GM18511 (cell line): ENCODE data around the gene TBC1D14.

Source experiments
- ATAC-seq: cut with Tn5 transposase; IDR thresholded peaks from one replicate; pipeline ENCODE4 v1.9.1; 2021; ENCODE audit warnings: mild to moderate bottlenecking, moderate library complexity; ENCODE audit not compliant: unreplicated experiment

TBC1D14 gene

DNA sequence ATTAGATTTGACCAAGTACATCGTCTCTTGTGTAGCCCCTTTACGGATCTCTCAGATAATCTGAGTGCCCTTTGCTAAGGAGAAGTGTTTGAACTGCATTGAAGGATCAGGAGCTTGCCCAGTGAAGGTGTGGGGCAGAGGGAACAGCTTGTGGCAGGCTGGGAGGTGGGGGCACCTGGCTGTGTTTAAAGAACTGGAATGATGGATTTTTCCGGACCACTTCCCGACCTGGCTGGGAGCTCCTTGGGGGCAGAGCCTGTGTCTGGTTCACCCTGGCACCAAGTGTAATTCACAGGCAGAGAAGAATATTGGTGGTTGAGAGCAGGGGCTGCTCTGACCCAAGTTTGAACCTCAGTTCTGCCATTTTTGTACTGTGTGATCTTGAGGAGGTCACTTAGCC is 18.5 kb downstream of the TBC1D14 start:
- no peak for ATAC-seq

DNA sequence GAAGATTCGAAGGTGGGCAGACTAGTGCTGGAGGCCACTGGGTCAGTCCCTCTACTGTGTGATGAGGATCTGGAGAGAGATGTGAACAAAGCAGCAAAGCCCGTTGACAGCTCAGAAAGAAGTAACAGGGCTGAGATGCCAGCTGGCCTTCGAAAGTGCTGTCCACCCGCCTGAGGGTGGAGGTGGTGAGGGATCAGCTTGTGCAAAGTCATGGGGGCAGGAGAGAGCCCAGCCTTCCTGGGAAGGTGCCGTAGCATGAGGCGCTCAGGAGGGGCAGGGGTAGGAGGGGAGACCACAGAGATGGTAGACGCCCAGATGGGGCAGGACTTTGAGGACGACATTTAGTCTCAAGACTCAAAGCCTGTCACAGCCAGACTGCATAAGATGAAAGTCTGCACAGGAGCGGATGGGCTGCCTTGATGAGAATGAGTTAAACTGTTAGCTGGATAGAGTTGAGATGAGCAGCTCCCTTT is 19.7 kb downstream of the TBC1D14 start:
- no peak for ATAC-seq

DNA sequence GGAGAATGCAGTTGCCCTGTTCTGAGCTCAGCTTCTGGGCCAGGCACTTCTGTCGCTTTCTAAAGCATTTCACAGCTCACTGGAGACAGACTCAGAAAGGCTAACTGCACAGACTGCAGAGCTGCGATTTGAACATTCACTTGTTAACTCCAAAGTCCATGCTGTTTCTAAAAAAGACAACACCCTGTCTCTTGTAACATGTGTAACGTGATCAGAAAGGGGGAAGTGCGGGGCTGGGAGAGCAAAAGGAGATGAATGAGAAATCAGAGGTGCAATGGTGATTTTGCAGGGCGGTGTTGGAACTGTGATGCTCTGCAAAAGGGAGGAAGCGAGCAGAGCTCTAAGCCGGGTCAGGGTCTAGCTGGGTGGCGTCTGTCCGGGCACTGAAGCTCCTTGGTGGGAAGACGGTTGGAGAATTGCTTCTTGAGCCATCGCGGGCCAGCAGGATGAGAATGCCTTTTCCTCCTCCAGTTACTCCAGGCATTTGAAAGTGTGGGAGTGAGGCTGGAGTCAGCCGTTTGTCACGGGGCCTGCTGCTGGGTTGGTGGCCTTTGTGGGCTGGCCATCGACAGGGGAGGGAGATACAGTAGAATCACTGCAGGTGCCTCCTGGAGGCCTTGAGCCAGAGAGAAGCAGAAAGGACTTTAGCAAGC is 20.3 kb downstream of the TBC1D14 start:
- no peak for ATAC-seq

DNA sequence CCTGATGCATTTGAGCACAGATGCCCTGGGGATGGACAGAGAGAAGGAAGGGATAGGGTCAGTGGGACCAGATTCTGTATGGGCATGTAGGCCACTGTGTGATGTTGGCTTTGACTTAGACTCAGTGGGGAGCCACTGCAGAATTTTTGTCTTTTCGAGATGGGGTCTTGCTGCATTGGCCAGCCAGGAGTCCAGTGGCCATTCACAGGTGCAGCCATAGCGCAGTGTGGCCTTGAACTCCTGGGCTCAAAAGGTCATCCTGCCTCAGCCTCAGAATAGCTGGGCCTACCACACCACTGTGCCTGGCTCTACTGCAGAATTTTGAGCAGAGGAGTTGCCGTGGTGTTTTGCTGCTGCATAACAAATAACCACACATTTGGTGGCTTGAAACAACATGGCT is 22.8 kb downstream of the TBC1D14 start:
- ATAC-seq, result no peak

DNA sequence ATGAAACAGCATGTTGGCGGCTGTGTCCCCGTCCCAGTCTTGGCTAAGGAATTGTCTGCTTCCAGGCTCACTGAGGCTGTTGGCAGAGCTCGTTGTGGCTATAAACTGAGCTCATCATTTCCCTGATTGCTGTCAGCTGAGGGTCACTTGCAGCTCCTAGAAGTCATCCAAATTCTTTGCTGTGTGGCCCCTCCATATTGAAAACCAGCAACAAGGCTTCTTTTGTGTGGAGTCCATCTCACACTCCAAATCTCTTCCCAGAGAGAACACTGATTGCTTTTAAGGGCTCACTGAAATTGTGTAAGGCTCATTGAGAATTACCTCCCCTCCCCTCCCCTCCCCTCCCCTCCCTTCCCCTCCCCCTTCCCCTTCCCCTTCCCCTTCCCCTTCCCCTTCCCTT is 23.3 kb downstream of the TBC1D14 start:
- no peak for ATAC-seq

DNA sequence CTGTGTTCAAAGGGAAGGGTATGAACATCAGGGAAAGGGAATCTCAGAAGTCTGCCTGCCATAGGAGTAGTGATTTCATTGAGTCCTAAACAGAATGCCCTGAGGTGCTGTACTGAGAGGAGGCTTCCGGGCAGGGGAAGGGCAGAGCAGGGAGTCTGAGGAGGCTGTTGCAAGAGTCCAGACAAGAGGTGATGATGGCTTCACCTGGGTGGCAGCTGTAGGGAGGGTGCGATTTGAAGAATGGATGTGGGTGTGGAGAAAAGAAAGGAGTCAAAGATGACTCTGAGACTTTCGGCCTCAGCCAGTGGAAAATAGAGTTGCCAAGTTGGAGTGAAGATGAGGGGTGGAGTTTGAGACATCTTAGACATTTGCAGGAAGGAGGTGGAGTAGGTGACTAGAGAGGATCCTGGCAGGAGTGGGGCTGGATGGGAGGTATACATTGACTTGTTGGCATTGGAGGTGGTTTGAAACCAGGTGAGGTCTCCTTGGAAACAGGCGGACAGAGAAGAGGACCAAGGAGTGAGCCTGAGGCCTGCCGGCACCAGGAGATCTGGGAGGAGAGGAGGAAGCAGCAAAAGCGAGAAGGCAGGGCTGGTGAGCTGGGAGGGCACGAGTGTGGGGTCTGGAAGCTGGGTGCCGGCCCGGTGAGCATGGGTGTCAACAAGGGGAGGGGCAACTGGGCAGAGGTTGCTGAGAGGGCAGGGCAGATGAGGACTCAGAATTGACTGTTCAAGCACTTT is 24.2 kb downstream of the TBC1D14 start:
- ATAC-seq, result no peak

DNA sequence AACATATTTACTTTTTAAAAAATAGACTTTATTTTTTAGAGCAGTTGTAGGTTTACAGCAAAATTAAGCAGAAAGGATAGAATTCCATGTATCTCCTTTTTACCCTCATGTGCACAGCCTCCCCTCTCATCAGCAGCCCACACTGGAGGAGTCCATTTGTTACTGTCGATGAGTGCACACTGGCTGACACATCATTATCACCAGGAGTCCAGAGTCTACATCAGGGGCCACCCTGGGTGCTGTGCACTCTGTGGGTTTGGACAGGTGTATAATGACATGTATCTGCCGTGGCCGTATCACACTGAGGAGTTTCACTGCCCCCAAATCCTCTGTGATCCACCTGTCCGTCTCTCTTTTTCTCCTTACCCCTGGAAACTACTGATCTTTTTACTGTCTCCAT is 26.3 kb downstream of the TBC1D14 start:
- ATAC-seq, result no peak

DNA sequence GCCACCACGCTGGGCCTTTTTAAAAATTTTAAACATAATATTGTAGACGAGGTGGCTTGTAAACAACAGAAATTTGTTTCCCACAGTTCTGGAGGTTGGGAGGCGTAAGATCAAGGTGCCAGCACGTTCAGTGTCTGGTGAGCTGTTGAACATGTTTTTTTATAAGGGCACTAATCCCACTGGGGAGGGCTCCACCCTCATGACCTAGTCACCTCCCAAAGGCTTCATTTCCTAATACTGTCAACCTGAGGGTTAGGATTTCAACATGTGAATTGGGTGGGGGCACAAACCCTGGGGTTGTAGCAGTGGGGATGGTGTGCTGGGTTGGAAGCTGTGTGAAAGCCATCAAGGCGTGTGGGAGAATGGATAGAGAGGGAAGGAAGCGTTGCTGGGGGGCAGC is 27.6 kb downstream of the TBC1D14 start:
- no peak for ATAC-seq

DNA sequence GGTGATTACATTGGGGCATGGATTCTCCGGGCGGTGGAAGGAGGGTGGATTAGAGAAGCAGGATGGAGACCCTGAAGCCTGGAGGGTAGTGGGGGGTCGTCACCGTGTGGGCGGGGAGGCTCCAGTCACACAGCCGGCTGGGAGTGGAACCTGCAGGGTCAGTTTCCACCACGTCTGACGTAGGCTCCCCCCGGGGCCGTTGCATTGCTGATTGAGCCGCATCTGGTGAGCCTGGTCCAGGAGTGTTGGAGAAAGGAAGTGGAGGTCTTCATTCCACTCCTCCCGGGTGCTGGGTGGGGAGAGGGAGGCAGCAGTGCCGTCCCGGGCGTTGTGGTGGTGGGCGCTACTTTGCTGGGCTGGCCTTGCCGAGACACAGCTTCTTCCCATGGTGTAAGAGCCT is 28.1 kb downstream of the TBC1D14 start:
- no peak for ATAC-seq

DNA sequence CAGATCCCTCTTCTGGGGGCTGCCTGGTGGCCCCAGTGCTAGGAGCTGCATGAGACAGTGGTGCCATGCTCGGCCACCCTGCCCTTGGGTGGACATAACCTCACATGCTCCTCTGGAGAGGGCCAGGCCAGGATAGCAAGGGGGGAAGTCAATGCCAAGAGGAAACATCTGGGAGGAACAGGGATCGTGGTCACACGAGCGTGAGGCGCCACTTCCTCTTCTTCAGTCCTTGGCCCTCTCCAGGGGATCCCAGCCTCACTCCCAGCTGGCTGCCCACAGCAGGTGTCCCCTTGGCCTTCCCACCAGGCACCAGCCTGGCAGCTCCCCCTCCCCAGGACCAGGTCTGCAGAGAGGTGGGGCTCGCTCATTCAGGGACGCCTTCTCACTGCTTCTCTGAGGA is 28.6 kb downstream of the TBC1D14 start:
- no peak for ATAC-seq

DNA sequence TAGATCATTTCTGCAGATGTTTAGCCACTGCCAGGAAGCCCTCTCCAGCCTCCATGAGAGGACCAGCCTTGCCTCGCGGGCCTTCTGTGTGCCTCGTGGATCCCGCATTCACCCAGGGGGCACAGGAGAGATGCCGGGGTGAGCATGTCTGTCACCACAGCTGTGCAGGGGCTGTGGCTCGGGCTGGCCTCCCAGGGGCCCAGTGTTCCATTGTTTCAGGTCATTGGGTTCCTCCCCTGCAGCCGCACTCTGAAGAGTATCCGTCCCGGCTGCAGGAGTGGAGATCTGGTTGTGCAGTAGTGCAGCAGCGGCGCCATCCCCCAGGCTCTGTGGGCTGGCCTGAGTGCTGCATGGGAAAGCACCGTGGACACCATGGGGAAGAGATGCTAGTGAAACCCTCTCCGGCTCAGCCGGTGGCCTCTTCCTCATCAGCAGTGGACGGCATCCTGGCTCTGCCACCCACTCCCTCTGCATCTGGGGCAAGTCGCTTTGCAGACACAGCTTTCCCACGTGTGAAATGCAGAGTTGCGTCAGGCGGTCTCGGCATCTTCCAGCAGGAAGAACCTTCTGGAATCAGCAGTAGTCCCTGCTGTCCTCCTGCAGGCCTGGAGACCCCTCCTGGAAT is 29.1 kb downstream of the TBC1D14 start:
- ATAC-seq, result no peak

DNA sequence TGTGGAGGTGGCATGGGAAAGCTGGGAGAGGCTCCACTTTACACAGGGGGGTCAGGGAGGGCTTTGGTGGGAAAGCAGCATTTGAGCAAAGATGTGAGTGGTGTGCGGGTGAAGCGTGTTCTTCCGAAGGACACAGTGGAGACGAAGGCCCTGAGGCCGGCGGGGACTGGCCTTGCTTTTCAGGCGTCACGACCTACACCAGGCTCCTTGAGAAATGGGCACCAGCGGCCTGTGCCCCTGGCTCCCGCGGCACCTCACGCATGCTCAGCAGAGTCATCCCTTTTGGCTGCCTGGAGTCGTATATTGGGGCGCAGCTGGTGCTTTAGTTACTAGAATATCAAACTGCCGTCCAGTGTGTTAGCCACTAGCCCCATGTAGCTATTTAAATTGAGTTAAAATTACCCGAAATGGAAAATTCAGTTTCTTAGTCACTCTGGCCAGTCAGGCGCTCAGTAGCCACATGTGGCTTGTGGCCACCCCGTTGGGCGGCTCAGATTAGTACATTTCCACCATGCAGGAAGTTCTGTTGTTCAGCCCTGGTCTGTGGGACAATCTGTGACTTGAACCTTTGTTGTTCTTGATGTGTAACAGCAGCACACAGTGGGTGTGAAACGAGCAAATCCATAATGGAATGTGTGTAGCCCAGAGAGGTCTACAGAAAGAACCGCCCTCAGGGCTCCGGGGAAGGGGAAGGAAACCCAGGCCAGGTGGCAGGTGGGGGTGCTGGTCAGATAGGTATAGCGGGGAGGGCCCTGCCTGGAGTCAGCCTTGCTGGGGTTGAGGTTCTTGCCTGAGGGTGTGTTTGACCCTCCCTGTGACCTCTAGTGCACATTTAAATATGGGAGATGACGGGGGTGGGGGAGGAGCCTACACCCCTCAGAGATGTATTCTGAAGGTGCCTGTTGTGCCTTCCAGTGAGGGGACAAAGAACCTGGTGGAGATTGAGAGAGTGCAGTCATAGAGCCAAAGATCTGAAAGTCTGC is 30.4 kb downstream of the TBC1D14 start:
- ATAC-seq, result no peak

DNA sequence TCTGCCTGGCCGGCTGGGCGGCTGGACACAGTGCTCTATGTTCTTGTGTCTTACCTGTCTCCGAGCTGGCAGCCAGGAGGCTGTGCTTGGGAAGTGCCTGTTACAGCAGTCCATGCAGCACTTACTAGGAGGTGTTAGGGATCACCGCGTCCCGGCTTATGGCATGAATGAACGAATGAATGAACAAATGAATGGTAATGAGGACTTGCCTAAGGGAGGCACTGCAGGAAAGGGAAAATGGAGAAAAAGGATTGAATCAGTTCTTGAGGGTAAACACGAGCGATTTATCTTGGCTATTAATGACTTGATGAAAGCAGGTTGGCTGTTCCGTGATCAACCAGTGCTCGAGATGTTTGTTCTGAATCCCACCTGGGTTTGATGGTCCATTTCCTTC is 31.1 kb downstream of the TBC1D14 start:
- ATAC-seq, result no peak

DNA sequence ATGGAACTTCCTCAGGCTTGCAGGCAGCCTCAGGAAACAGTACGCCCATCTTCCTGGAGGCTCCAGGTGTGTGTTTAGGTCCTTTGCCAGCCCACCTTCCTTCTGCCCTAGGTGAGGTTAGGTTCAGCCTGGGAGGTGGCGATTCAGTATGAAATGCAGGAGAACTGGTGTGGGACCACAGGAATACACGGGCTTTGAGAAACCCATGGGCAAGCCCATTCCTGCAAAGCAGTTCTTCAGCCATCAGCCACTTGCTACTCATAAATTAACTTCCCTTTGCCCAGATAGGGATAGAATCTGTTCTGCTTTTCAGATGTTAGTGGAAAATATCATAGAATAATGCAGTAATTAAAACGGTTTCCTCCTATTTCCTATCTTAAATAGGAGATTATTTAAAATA is 32.2 kb downstream of the TBC1D14 start:
- peak; percentile 28 for ATAC-seq

DNA sequence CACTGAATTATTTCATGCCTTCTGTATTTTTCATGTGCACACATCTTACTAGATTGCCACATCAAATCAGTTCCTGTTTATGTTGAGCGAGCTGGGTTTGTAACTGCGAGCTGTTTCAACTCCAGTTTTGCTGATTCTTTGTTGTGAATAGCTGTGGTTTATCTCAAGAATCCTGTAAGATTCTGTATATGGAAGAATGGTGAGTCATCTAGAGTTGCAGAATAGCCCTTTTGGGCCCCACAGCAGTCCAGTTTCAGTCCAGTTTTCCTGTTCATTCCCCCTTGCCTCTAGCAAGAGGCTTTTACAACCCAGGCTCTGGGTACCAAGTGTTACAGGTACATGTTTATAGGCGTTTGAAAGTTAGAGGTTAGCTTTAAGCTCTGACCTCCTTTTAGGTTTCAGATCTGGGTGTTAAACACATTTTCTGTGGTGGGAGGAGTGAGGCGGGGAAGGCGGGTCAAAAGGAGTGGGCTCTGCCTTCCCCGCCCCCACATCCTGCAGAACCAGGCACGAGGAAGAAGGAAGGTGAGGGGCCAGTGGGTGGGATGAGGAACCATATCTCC is 32.7 kb downstream of the TBC1D14 start:
- ATAC-seq, result peak; percentile 76

DNA sequence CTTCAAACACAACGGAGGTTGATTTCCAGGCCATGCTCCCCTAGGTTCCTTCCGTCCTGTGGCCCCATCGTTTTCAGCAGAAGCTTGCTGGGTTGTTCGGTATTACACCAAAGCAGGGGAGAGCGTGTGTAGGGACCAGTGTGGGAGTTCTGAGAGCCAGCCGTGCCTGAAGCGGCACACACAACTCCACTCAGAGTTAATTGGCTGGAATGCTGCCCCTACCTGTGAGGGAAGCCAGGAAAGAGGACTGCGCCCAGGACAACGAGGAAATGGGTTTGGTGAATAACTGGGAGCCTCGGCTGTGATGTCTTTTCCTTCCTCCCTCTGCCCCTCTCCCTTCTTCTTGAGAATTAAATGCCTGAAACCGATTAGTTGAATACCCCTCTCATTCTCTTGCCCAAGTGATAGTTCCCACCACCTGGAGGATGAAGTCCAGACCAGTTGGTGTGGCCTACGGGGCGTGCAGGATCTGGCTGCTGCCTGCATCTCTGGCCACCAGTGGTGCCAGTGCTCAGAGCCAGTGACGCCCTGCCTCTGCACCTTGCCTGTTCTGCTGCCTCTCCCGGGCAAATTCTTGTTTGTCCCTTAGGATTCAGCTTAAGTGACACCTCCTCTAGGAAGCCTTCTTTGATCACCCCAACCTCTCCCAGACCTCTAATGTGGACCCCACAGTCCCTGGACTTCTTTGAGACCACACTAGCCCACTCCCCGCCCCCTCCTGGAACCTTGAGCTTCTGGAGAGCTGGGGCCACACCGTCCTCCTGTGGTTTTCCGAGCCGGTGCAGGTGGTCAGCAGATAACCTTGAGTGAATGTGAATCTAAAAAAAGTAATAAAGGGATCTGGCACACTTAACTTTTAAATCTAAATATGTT is 33.6 kb downstream of the TBC1D14 start:
- no peak for ATAC-seq

DNA sequence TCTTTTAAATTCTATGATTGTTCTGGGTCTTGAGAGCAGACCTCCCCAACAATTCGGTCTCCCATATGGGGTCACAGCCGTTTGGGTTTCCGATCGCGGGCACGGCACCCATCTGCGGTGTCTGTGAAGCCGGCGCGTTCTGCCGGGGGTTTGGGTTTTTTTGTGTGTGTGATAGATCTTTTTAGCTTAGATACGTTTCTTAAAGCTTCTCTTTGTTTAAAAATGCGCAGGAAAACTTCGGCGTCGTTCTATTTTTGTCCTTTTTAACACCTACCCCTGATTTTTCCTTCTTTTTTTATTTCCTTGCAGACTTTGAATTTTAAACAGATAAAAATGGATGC is 34.2 kb downstream of the TBC1D14 start:
- no peak for ATAC-seq

DNA sequence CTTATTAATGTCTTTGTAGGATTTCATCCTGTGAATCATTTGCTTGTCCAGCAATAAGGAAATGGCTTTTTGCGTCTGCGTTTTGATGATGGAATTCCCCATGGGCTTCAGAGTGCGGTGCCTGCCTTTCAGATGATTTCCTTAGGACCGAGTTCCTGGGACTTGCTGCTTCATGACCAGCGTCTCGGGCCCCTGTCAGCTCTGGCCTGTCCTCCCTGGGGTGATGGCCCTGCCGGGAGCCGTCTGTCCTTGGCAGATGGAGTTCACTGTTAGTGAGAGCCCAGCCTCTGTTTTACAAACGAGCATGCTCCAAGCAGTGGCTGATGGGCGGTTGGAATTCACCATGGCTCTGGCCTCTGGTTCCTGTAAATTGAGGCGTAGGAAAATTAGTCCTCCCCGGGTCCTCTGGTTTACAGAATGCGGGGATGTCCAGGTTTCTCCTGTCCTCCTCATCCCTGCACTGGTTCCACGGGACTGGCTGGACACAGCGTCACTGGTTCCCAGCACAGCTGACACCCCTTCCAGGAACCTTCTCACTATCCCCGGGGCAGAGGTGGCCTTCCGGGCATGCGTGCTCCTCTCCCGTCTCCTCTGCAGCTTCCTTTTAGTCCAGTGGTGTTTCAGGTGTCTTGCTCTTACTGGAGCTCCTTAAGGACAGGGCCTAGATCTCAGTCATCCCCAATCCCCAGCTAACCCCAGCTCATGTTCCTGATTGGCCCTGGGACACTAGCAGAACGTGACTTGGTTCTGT is 34.9 kb downstream of the TBC1D14 start:
- no peak for ATAC-seq

DNA sequence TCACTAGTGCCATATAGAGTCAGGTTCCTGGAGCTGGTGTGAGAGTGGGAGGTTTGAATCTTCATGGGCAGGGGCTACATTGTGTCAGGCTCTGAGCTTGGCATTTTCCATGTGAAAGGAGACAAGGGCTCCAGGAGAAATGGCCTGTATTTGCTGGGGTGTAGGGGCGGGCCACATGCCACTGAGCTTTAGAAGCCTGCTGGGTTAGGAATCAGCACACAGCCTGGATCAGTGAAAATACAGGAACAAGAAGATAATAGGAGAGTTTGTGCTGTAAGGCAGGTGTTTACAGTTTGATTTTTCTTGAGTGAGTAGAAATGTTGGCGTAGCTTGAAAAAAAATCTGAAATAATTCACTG is 35.4 kb downstream of the TBC1D14 start:
- no peak for ATAC-seq
